OCI-LY1 (cell line): ENCODE data around the gene PARS2.

Experiments
- CTCF ChIP-seq: fragments of 200-600 bp; sonication (generic), shearing (Covaris generic); IDR thresholded peaks from 2 replicates; pipeline ENCODE4 v1.5.1; 2017; ENCODE audit warnings: mild to moderate bottlenecking, antibody characterized with exemption, low read length, moderate library complexity, mixed read lengths
- EZH2 ChIP-seq: fragments of 200-600 bp; sonication (generic), shearing (Covaris generic); IDR thresholded peaks from 2 replicates; pipeline ENCODE4 v1.8.0; 2017; ENCODE audit warnings: borderline replicate concordance, mixed run types, mild to moderate bottlenecking, antibody characterized with exemption, low read length, moderate library complexity, mixed read lengths

GRCh38 chr1:54757833-54758232 is 6.5 kb downstream of the PARS2 start:
- TF ChIP-seq CTCF: no peak
- no peak for TF ChIP-seq EZH2
